Pancreas (tissue), 10 donors: Measurements from ENCODE around the gene CCDC92. TPM values are rescaled to one million over a fixed set of nuclear protein-coding genes. Genes with fewer than 3 reads are reported as not detected.

Experiments used
- ATAC-seq, 4 donors: fragments of 200-7000 bp; cut with Tn5 transposase; one replicate each; pipeline versions ENCODE4 v1.8.0 to v1.9.1; 2020; ENCODE audit warnings: mild to moderate bottlenecking in 4 of 4, moderate library complexity in 4 of 4
- DNase-seq, 6 donors: peaks; one replicate each; pipeline ENCODE4 v3.0.0-alpha.2; 2020
- FAIRE-seq: peaks from 2 replicates; lab custom pipeline; 2012; peaks lifted over from hg19 to GRCh38; lab: Jason Lieb, UNC
- H3K27ac ChIP-seq, 4 donors: fragments of 200-600 bp; sonication (generic); 1 replicate in 3 of 4; 2 replicates in 1 of 4; pipeline versions ENCODE4 v1.5.0 to v1.8.0; 2020
- H3K27me3 ChIP-seq, 4 donors: fragments of 200-600 bp; one replicate each; pipeline ENCODE4 v1.8.0; 2021
- H3K36me3 ChIP-seq, 3 donors: fragments of 200-600 bp; sonication (generic) in 1 of 3; one replicate each; pipeline versions ENCODE4 v1.5.0 to v1.8.0; 2020 to 2021
- H3K4me1 ChIP-seq, 3 donors: fragments of 200-600 bp; one replicate each; pipeline ENCODE4 v1.8.0; 2021
- H3K4me3 ChIP-seq, 4 donors: fragments of 200-600 bp; sonication (generic) in 2 of 4; one replicate each; pipeline versions ENCODE4 v1.5.0 to v1.8.0; 2020 to 2021
- H3K9me3 ChIP-seq, 4 donors: fragments of 200-600 bp; one replicate each; pipeline ENCODE4 v1.8.0; 2021
- CTCF ChIP-seq, 4 donors: fragments of 200-600 bp; sonication (generic) in 3 of 4; IDR thresholded peaks; one replicate each; pipeline versions ENCODE4 v1.5.0 to v1.8.0; 2021; ENCODE audit warnings: antibody characterized with exemption in 4 of 4
- WGBS, 2 donors: extraction: QIAGEN DNeasy Blood & Tissue Kit; methylation state at CpG; one replicate each; pipeline ENCODE4 v1.1.7; 2013; 5-methylcytosine and 5-hydroxymethylcytosine counted together
- intact Hi-C, 3 donors: fragments of 100-400 bp; cut with DNase I; formaldehyde crosslinking; loops; one replicate each; pipeline versions ENCODE4 v1.11.1 to v1.14.2; 2022
- polyA plus RNA-seq, 2 donors: library from polyadenylated mRNA; stranded (reverse); fragments of 200-250 nt; gene quantifications; one replicate each; pipeline ENCODE4 v1.2.3, GENCODE V29; 2013
- total RNA-seq, 6 donors: library from RNA; stranded (reverse); fragmentation: NEBNext Ultra II Directional in 4 of 6; extraction: Animal tissue kit (Norgen Biotek cat#: 25700) in 4 of 6; gene quantifications; one replicate each; pipeline versions ENCODE4 v1.2.1 to v1.2.4, GENCODE V29; 2021 to 2023
- donor health status: healthy with polysubstance abuse.
- donor health status: DM: no; HTN: no; CAD: no; lungs with moderate emphysema.
- donor health status: DM: no; HTN: no; CAD: no.
- donor health status: control.
- donor health status: control.
- donor health status: Bipolar disorder and iron deficiency.
- donor health status: DM: yes; HTN: yes; CAD: no.
- donor health status: DM: no; HTN: no; CAD: no.
- donor health status: DM: no; HTN: no; CAD: no.
- donor health status: DM: yes; HTN: yes; CAD: no.

CCDC92 gene
- total and polyA plus RNA-seq, 8 donors: 9.2 to 29.4 (median 12.0) TPM

DNA sequence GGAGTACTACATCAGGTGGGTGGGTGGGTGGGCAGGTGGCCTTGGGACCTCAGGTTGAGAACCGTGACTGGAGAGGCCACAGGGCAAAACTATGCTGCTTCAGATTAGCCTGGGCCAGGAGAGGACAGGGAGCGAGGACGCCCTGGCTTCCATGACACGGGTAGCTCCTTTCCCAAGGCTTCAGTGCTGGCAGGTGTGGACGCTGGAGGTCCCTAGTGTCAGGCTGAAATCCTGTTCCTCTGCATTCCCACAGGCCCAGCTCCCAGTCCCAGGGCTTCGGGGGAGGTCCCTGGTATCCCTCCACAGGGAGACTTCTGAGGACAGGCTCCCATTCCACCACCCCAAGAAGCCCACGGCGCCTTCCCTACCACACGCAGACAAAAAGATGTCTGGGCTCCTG is 31.6 kb downstream of the CCDC92 start:
- Histone ChIP-seq H3K36me3 (peaks cover 0 to 25% (median 6%) of the 10 kb centered on the region in 3 donors), H3K27me3 (no peaks in the 10 kb centered on the region), H3K4me3 (no peak overlapping the region), H3K4me1 (no peaks in the 10 kb centered on the region), H3K27ac (no peak overlapping the region), H3K9me3 (no peaks in the 10 kb centered on the region)
- FAIRE-seq (no peak), ATAC-seq (no peak), DNase-seq (no peak)
- 92 to 93% methylated on average over 9 of the region's 9 CpGs for WGBS, 2 donors
- no peak for TF ChIP-seq CTCF (IDR thresholded peaks at IDR 0.05)
- intact Hi-C loops: no loop called here

GRCh38 chr12:123940627-123940966 is 32.0 kb downstream of the CCDC92 start:
- no peak for TF ChIP-seq CTCF (IDR thresholded peaks at IDR 0.05)
- H3K4me3 ChIP-seq: no peak overlapping the region
- H3K27me3 ChIP-seq: no peaks in the 10 kb centered on the region
- DNase-seq: no peak
- no peak for ATAC-seq
- H3K36me3 ChIP-seq: peaks cover 0 to 25% (median 6%) of the 10 kb centered on the region in 3 donors
- H3K9me3 ChIP-seq: no peaks in the 10 kb centered on the region
- intact Hi-C loops: no loop called here
- 91 to 93% methylated on average over 9 of the region's 9 CpGs for WGBS, 2 donors
- FAIRE-seq: no peak
- no peak overlapping the region for H3K27ac ChIP-seq
- H3K4me1 ChIP-seq: no peaks in the 10 kb centered on the region

DNA sequence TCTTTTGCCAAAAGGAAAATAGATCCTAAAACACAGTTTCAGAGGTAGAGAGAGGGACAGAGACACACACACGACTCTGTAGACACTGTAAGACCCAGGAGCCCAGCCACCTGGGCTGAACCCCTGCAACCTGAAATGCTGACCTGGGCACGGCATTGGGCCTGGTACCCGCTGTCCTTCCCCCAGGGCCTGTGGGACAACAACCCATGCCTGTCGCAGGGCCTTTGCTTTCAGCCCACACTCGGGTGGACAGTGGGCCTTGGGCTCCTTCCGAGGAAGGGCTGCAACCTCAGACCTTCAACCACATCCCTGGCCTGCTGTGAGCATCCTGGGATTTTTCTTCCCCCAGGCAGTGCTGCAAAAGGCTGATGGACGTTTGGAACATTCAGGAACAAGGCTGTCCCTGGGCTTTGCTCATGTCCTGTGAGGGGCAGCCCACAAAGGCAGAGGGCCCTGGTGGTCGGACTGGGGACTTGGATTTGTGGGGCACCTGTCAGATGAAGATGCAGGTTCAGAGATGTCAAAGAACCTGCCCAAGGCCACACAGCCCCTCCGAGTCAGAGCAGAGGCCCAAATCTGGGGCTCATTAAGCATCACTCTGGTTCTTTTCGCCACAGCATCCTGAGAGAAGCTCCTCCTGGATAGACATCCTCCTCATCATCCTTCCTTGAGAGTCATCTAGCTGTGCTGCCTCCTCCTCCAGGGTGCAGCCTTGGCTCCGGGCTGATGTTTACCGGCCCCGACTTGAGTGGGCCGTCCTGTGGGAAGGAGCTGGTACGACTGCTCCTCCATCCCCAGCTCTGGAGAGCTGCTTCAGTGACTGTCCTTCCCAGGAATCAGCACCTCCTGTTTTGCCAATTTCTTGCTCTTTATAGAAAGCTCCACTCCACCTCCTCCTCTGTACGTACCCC is 32.7 kb downstream of the CCDC92 start:
- no peak for TF ChIP-seq CTCF (IDR thresholded peaks at IDR 0.05)
- intact Hi-C loops: no loop called here
- Histone ChIP-seq H3K9me3 (no peaks in the 10 kb centered on the region), H3K4me1 (no peaks in the 10 kb centered on the region), H3K27me3 (no peaks in the 10 kb centered on the region), H3K27ac (no peak overlapping the region), H3K36me3 (peaks cover 0 to 25% (median 6%) of the 10 kb centered on the region in 3 donors), H3K4me3 (no peak overlapping the region)
- DNase-seq: no peak
- FAIRE-seq: no peak
- 87 to 89% methylated on average over 16 of the region's 16 CpGs for WGBS, 2 donors
- no peak for ATAC-seq

GRCh38 chr12:123938679-123939480 is 33.8 kb downstream of the CCDC92 start:
- FAIRE-seq (no peak), ATAC-seq (no peak), DNase-seq (no peak)
- intact Hi-C loops: no loop called here
- peaks cover 0 to 25% (median 6%) of the 10 kb centered on the region in 3 donors for H3K36me3 ChIP-seq
- H3K4me3 ChIP-seq: no peak overlapping the region
- no peak for TF ChIP-seq CTCF (IDR thresholded peaks at IDR 0.05)
- no peaks in the 10 kb centered on the region for H3K9me3 ChIP-seq
- 88% methylated on average over 16 of the region's 16 CpGs for WGBS, 2 donors
- H3K27ac ChIP-seq: no peak overlapping the region
- no peaks in the 10 kb centered on the region for H3K27me3 ChIP-seq
- H3K4me1 ChIP-seq: no peaks in the 10 kb centered on the region
